Hepatocyte (in vitro differentiated cells): ENCODE results near the gene TF.

Source experiments
- EZH2phosphoT487 ChIP-seq: fragments of 200-600 bp; sonication (generic); IDR thresholded peaks from one replicate; pipeline ENCODE4 v1.6.1; 2018; ENCODE audit warnings: antibody characterized with exemption, mild to moderate bottlenecking, low read depth, moderate library complexity; ENCODE audit not compliant: unreplicated experiment, severe bottlenecking
- TF ChIP-seq, protein P1 (sequence below): fragments of 200-600 bp; sonication (generic); IDR thresholded peaks from 2 replicates; pipeline ENCODE4 v1.5.1; 2016; ENCODE audit warnings: antibody characterized with exemption, mild to moderate bottlenecking; ENCODE audit not compliant: poor library complexity

DNA sequence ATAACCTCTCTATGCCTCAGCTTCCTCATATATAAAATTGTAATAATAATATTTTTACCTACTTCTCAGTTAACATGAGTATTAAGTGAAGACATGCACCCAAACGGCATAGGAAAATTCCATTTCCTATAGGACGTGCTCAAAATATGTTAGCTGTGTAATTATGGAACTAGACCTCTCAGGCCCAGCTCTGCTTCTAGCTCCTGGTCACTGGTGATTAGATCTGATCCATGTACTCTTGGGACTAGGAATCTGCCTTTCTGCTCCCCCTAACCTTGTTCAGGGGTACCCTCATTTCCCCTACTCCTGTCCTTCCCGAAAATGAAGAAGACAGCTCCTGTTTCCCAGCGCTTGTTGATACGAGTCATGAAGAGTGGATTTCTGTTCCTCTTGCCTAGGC is 29.6 kb downstream of the TF start:
- TF ChIP-seq EZH2phosphoT487: no peak
- TF ChIP-seq, protein P1, sequence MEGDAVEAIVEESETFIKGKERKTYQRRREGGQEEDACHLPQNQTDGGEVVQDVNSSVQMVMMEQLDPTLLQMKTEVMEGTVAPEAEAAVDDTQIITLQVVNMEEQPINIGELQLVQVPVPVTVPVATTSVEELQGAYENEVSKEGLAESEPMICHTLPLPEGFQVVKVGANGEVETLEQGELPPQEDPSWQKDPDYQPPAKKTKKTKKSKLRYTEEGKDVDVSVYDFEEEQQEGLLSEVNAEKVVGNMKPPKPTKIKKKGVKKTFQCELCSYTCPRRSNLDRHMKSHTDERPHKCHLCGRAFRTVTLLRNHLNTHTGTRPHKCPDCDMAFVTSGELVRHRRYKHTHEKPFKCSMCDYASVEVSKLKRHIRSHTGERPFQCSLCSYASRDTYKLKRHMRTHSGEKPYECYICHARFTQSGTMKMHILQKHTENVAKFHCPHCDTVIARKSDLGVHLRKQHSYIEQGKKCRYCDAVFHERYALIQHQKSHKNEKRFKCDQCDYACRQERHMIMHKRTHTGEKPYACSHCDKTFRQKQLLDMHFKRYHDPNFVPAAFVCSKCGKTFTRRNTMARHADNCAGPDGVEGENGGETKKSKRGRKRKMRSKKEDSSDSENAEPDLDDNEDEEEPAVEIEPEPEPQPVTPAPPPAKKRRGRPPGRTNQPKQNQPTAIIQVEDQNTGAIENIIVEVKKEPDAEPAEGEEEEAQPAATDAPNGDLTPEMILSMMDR: no peak
